Neural cell (in vitro differentiated cells): Measurements from ENCODE around the gene MOCOS. TPM values are rescaled to one million over a fixed set of nuclear protein-coding genes. Genes with fewer than 3 reads are reported as not detected.

Source experiments
- H2AFZ ChIP-seq: fragments of 200-600, 300-800 bp; sonication (generic), shearing (Covaris generic); 2 replicates; pipeline ENCODE4 v1.6.0; 2014; ENCODE audit warnings: low read depth, mild to moderate bottlenecking, antibody characterized with exemption, low read length, moderate library complexity
- H3F3A ChIP-seq: fragments of 200-600 bp; shearing (Covaris generic); 2 replicates; pipeline ENCODE4 v1.6.1; 2016; ENCODE audit warnings: mild to moderate bottlenecking, moderate library complexity, mixed read lengths, antibody characterized with exemption, low read length; ENCODE audit not compliant: insufficient read depth, poor library complexity, severe bottlenecking
- H3K27ac ChIP-seq: fragments of 200-600, 300-800 bp; sonication (generic), shearing (Covaris generic); 2 replicates; pipeline ENCODE4 v1.5.1; 2014; ENCODE audit warnings: mild to moderate bottlenecking, low read length, moderate library complexity
- H3K27me3 ChIP-seq: fragments of 300-800, 200-600 bp; sonication (generic), shearing (Covaris generic); 2 replicates; pipeline ENCODE4 v1.6.0; 2014; ENCODE audit warnings: mild to moderate bottlenecking, low read depth, low read length, moderate library complexity; ENCODE audit not compliant: insufficient read depth
- H3K36me3 ChIP-seq: fragments of 300-800, 200-600 bp; sonication (generic), shearing (Covaris generic); 2 replicates; pipeline ENCODE4 v1.5.1; 2014; ENCODE audit warnings: mild to moderate bottlenecking, antibody characterized with exemption, low read length, moderate library complexity; ENCODE audit not compliant: insufficient read depth
- H3K4me2 ChIP-seq: fragments of 300-800, 200-600 bp; sonication (generic), shearing (Covaris generic); 2 replicates; pipeline ENCODE4 v1.6.0; 2014; ENCODE audit warnings: mild to moderate bottlenecking, low read length
- H3K4me3 ChIP-seq: fragments of 300-800, 200-600 bp; sonication (generic), shearing (Covaris generic); 2 replicates; pipeline ENCODE4 v1.5.1; 2014; ENCODE audit warnings: mild to moderate bottlenecking, low read length, moderate library complexity
- H3K79me2 ChIP-seq: fragments of 200-600 bp; shearing (Covaris generic); replicated peaks from 2 replicates; pipeline ENCODE4 v1.6.0; 2014; ENCODE audit warnings: mild to moderate bottlenecking, low read length, moderate library complexity; ENCODE audit not compliant: insufficient read depth
- H3K9ac ChIP-seq: fragments of 300-800, 200-600 bp; sonication (generic), shearing (Covaris generic); 2 replicates; pipeline ENCODE4 v1.6.1; 2016; ENCODE audit warnings: mild to moderate bottlenecking, low read length, mixed read lengths
- H3K9me2 ChIP-seq: fragments of 200-600 bp; shearing (Covaris generic); 2 replicates; pipeline ENCODE4 v1.6.1; 2016; ENCODE audit warnings: mild to moderate bottlenecking, low read length, mixed read lengths; ENCODE audit not compliant: insufficient read depth
- H3K9me3 ChIP-seq: fragments of 200-600, 300-800 bp; sonication (generic), shearing (Covaris generic); 2 replicates; pipeline ENCODE4 v1.6.1; 2016; ENCODE audit warnings: mild to moderate bottlenecking, mixed run types, low read length, moderate library complexity, mixed read lengths
- H4K20me1 ChIP-seq: fragments of 200-600 bp; shearing (Covaris generic); 2 replicates; pipeline ENCODE4 v1.6.1; 2016; ENCODE audit warnings: mild to moderate bottlenecking, mixed run types; ENCODE audit not compliant: insufficient read depth
- EP300 ChIP-seq: fragments of 450-650 bp; conservative IDR thresholded peaks from 2 replicates; pipeline ENCODE4 v1.6.1; 2014; ENCODE audit warnings: antibody characterized with exemption, mild to moderate bottlenecking, moderate library complexity; ENCODE audit not compliant: poor library complexity, severe bottlenecking
- EZH2 ChIP-seq: fragments of 200-600, 300-800 bp; shearing (Covaris generic), sonication (generic); IDR thresholded peaks from 2 replicates; pipeline ENCODE4 v1.6.1; 2014; ENCODE audit warnings: antibody characterized with exemption, low read length, borderline replicate concordance, mild to moderate bottlenecking; ENCODE audit not compliant: insufficient read depth, poor library complexity, severe bottlenecking
- MXI1 ChIP-seq: fragments of 450-650 bp; conservative IDR thresholded peaks from 2 replicates; pipeline ENCODE4 v1.6.1; 2014; ENCODE audit warnings: antibody characterized with exemption, mild to moderate bottlenecking; ENCODE audit not compliant: poor library complexity, severe bottlenecking
- POLR2AphosphoS5 ChIP-seq: IDR thresholded peaks from 2 replicates; pipeline ENCODE4 v1.6.1; 2012
- RAD21 ChIP-seq: fragments of 450-650 bp; conservative IDR thresholded peaks from 2 replicates; pipeline ENCODE4 v1.6.1; 2014; ENCODE audit warnings: antibody characterized with exemption, mild to moderate bottlenecking, moderate library complexity
- SMC3 ChIP-seq: fragments of 450-650 bp; conservative IDR thresholded peaks from 2 replicates; pipeline ENCODE4 v1.6.1; 2014; ENCODE audit warnings: antibody characterized with exemption, mild to moderate bottlenecking, moderate library complexity; ENCODE audit not compliant: poor library complexity
- TAF1 ChIP-seq: IDR thresholded peaks from 2 replicates; pipeline ENCODE4 v1.6.1; 2012; ENCODE audit warnings: low read depth
- polyA plus RNA-seq: library from polyadenylated mRNA; depleted of rRNA; stranded (reverse); fragments of >200 nt; gene quantifications from 2 replicates; pipeline ENCODE4 v1.2.3, GENCODE V29; 2014
- TF ChIP-seq, protein P1 (sequence below): IDR thresholded peaks from 2 replicates; pipeline ENCODE4 v1.6.1; 2012; ENCODE audit warnings: borderline replicate concordance
- TF ChIP-seq, protein P2 (sequence below): fragments of 450-650 bp; IDR thresholded peaks from 2 replicates; pipeline ENCODE4 v1.5.1; 2014; ENCODE audit warnings: antibody characterized with exemption, mild to moderate bottlenecking, moderate library complexity; ENCODE audit not compliant: poor library complexity, severe bottlenecking

MOCOS gene
- polyA plus RNA-seq, 1 donor from 2014 or later = not detected

DNA sequence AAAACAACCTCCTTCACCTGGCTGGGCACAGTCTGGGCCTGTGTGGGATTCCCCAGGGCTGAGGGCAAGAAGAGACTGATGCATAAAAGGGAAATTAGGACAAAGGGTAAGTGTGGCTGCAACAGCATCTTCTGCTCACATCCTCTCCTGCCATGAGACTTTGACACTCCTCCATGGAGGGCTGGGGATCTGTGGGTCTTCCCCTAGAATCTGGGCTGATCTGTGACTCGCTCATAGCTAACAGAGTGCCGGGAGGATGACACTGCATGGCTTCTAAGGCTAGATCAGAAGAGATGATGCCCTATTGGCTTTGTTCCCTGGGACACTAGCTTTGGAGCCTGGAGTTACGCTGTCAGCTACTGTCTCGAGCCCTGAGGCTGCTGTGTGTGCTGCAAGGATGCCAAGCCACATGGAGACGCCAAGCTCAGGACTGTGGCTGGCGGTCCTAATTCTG is 24.3 kb downstream of the MOCOS start:
- peaks cover 3% of the 10 kb centered on the region for H3K9me3 ChIP-seq
- no peaks in the 10 kb centered on the region for H3K9me2 ChIP-seq
- no peaks in the 10 kb centered on the region for H3F3A ChIP-seq
- H3K27ac ChIP-seq = no peak overlapping the region
- H3K4me3 ChIP-seq = no peak overlapping the region
- H2AFZ ChIP-seq = no peak overlapping the region
- H3K27me3 ChIP-seq = no peaks in the 10 kb centered on the region
- no peak overlapping the region for H3K9ac ChIP-seq
- no peak overlapping the region for H3K4me2 ChIP-seq
- H3K79me2 ChIP-seq = no peaks in the 10 kb centered on the region
- no peaks in the 10 kb centered on the region for H3K36me3 ChIP-seq
- H4K20me1 ChIP-seq = no peaks in the 10 kb centered on the region
- TF ChIP-seq, protein P1, sequence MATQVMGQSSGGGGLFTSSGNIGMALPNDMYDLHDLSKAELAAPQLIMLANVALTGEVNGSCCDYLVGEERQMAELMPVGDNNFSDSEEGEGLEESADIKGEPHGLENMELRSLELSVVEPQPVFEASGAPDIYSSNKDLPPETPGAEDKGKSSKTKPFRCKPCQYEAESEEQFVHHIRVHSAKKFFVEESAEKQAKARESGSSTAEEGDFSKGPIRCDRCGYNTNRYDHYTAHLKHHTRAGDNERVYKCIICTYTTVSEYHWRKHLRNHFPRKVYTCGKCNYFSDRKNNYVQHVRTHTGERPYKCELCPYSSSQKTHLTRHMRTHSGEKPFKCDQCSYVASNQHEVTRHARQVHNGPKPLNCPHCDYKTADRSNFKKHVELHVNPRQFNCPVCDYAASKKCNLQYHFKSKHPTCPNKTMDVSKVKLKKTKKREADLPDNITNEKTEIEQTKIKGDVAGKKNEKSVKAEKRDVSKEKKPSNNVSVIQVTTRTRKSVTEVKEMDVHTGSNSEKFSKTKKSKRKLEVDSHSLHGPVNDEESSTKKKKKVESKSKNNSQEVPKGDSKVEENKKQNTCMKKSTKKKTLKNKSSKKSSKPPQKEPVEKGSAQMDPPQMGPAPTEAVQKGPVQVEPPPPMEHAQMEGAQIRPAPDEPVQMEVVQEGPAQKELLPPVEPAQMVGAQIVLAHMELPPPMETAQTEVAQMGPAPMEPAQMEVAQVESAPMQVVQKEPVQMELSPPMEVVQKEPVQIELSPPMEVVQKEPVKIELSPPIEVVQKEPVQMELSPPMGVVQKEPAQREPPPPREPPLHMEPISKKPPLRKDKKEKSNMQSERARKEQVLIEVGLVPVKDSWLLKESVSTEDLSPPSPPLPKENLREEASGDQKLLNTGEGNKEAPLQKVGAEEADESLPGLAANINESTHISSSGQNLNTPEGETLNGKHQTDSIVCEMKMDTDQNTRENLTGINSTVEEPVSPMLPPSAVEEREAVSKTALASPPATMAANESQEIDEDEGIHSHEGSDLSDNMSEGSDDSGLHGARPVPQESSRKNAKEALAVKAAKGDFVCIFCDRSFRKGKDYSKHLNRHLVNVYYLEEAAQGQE = no peak
- TF ChIP-seq MXI1 (no peak), RAD21 (no peak), EP300 (no peak), SMC3 (no peak), TAF1 (no peak), POLR2AphosphoS5 (no peak), EZH2 (no peak)
- TF ChIP-seq, protein P2, sequence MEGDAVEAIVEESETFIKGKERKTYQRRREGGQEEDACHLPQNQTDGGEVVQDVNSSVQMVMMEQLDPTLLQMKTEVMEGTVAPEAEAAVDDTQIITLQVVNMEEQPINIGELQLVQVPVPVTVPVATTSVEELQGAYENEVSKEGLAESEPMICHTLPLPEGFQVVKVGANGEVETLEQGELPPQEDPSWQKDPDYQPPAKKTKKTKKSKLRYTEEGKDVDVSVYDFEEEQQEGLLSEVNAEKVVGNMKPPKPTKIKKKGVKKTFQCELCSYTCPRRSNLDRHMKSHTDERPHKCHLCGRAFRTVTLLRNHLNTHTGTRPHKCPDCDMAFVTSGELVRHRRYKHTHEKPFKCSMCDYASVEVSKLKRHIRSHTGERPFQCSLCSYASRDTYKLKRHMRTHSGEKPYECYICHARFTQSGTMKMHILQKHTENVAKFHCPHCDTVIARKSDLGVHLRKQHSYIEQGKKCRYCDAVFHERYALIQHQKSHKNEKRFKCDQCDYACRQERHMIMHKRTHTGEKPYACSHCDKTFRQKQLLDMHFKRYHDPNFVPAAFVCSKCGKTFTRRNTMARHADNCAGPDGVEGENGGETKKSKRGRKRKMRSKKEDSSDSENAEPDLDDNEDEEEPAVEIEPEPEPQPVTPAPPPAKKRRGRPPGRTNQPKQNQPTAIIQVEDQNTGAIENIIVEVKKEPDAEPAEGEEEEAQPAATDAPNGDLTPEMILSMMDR = no peak

DNA sequence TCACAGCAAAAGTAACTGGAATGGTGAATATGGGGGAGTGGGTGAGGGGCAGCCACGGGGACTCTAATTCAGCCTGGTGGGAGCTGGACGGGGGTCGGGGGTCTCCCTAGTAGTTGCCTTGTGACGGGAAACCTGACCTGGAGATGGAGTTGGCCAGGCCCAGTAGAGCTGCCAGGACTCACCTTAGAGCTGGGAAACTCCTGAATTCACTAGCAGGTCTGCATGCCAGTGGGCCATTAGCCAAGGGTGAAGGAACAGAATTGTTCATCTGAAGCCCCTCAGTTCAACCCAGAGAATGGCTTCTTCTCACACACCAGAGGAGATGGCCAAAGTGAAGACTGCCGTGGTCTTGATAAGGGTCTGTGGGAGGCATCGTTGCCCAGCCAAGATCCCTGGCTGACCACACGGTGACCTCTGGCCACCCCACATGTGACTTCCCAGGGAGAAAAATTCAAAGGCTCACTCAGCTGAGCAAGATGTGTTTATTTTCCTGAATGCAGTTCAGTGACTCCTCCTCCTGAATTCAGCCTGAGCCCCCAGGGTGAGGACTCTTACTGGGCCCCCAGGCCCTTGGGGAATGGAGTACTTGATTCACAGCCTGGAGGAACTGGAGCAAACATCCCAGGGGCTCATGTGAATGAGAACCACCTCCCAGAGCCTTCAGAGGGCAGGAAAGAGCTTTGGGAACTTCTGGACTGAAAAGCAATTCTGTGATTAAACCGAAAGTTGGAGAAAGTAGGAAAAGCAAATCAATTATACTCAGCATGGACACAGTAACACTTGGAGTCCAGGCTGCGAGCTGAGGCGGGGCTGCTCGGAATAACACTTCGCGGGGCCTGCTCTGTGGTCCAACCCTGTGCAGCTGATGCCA is 25.2 kb downstream of the MOCOS start:
- Histone ChIP-seq H3K9me2 (no peaks in the 10 kb centered on the region), H3F3A (no peaks in the 10 kb centered on the region), H3K4me3 (no peak overlapping the region), H3K27me3 (no peaks in the 10 kb centered on the region), H3K9ac (no peak overlapping the region), H3K36me3 (no peaks in the 10 kb centered on the region), H3K4me2 (no peak overlapping the region), H3K9me3 (peaks cover 3% of the 10 kb centered on the region), H4K20me1 (no peaks in the 10 kb centered on the region), H3K79me2 (no peaks in the 10 kb centered on the region), H2AFZ (no peak overlapping the region), H3K27ac (no peak overlapping the region)
- TF ChIP-seq, protein P2 = no peak
- TF ChIP-seq SMC3 (no peak), POLR2AphosphoS5 (no peak), MXI1 (no peak), RAD21 (no peak), EZH2 (no peak), EP300 (no peak)
- TF ChIP-seq, protein P1 = no peak
